Breast epithelium (tissue), 3 donors: ENCODE data around the gene FBXL13.

Experiments
- CTCF ChIP-seq, 3 donors: fragments of 450-650 bp; IDR thresholded peaks; one replicate each; pipeline ENCODE4 v1.5.1; 2016 to 2017; ENCODE audit warnings: antibody characterized with exemption in 3 of 3, mild to moderate bottlenecking in 3 of 3, moderate library complexity in 3 of 3
- POLR2A ChIP-seq: fragments of 450-650 bp; IDR thresholded peaks from one replicate; pipeline ENCODE4 v1.6.1; 2016; ENCODE audit warnings: antibody characterized with exemption, mild to moderate bottlenecking, moderate library complexity
- POLR2AphosphoS5 ChIP-seq, 3 donors: sonication (generic); formaldehyde crosslinking; IDR thresholded peaks; one replicate each; pipeline ENCODE4 v1.6.1; 2017; ENCODE audit warnings: antibody characterized with exemption in 3 of 3

GRCh38 chr7:102811942-102812678 lies 262.5 kb downstream of the FBXL13 start:
- no peak for TF ChIP-seq POLR2A
- no peak for TF ChIP-seq CTCF (IDR thresholded peaks at IDR 0.05)
- TF ChIP-seq POLR2AphosphoS5 (IDR thresholded peaks at IDR 0.05) = no peak
